GM10266 (cell line): ENCODE measurements around the gene EIF4B.
A peak's percentile ranks its signal among the peaks of the same experiment; 100 is the strongest.

Source experiments
- DNase-seq: peaks from one replicate; pipeline ENCODE4 v3.0.0; 2012; ENCODE audit errors: extremely low spot score
- CTCF ChIP-seq: IDR thresholded peaks from 2 replicates; pipeline ENCODE4 v1.5.1; 2012; ENCODE audit warnings: mild to moderate bottlenecking, low read depth; ENCODE audit not compliant: control insufficient read depth, insufficient read depth; ENCODE audit errors: missing control alignments

EIF4B gene

GRCh38 chr12:53077030-53077429, 70.8 kb downstream of the EIF4B start:
- TF ChIP-seq CTCF, result no peak
- DNase-seq, result no peak

GRCh38 chr12:53078425-53079225, 72.4 kb downstream of the EIF4B start:
- TF ChIP-seq CTCF, result no peak
- no peak for DNase-seq

- DNase-seq, result peak; percentile 100
- no peak for TF ChIP-seq CTCF
Observed at GRCh38 chr12:53079226-53080117, 73.2 kb downstream of the EIF4B start, which contains the start of gene SPRYD3. Gene SPRYD3 (minus strand): TSS chr12:53079390. CDS start chr12:53079333, 57 bp downstream.

- no peak for DNase-seq
- TF ChIP-seq CTCF, result no peak
Observed at GRCh38 chr12:53082637-53083175, 76.5 kb downstream of the EIF4B start.

- no peak for TF ChIP-seq CTCF
- DNase-seq, result no peak
Observed at GRCh38 chr12:53086361-53086760, 80.1 kb downstream of the EIF4B start.

- DNase-seq, result no peak
- no peak for TF ChIP-seq CTCF
Observed at GRCh38 chr12:53090105-53090504, 83.8 kb downstream of the EIF4B start.
